ENCODE measurements around the gene THRB.

Gene THRB

GRCh38 chr3:24487325-24488262, 7.1 kb downstream of the THRB start:
- H3K36me3 ChIP-seq (ENCODE audit: control insufficient read depth, insufficient read depth, low read length), result no peaks in the 10 kb centered on the region
- H3K4me1 ChIP-seq, result no peaks in the 10 kb centered on the region
- H3K27me3 ChIP-seq (ENCODE audit: control insufficient read depth, insufficient read depth, low read length), result no peaks in the 10 kb centered on the region
- H3K9ac ChIP-seq, result no peak overlapping the region
- H3K4me2 ChIP-seq (ENCODE audit: low read length), result no peak overlapping the region
- no peak overlapping the region for H3K27ac ChIP-seq
- no peak overlapping the region for H2AFZ ChIP-seq
- peaks cover under 1% of the 10 kb centered on the region for H3K79me2 ChIP-seq
- TF ChIP-seq CTCF (IDR thresholded peaks at IDR 0.05), result no peak
- no peaks in the 10 kb centered on the region for H3K9me3 ChIP-seq (ENCODE audit: control insufficient read depth, low read length)
- H3K4me3 ChIP-seq (ENCODE audit: low read depth, low read length), result no peak overlapping the region

- H3K79me2 ChIP-seq, result peaks cover 7% of the 10 kb centered on the region
- no peak overlapping the region for H3K4me3 ChIP-seq (ENCODE audit: low read depth, low read length)
- no peak overlapping the region for H3K4me2 ChIP-seq (ENCODE audit: low read length)
- H3K9me3 ChIP-seq (ENCODE audit: control insufficient read depth, low read length), result no peaks in the 10 kb centered on the region
- H3K4me1 ChIP-seq, result no peaks in the 10 kb centered on the region
- H3K9ac ChIP-seq, result no peak overlapping the region
- no peaks in the 10 kb centered on the region for H3K27me3 ChIP-seq (ENCODE audit: control insufficient read depth, insufficient read depth, low read length)
- no peak overlapping the region for H2AFZ ChIP-seq
- TF ChIP-seq CTCF (IDR thresholded peaks at IDR 0.05), result no peak
- no peaks in the 10 kb centered on the region for H3K36me3 ChIP-seq (ENCODE audit: control insufficient read depth, insufficient read depth, low read length)
- H3K27ac ChIP-seq, result no peak overlapping the region
These were observed 9.1 kb downstream of the THRB start for GRCh38 chr3:24485511-24485910.

- Histone ChIP-seq H3K4me1 (no peaks in the 10 kb centered on the region), H3K4me2 (ENCODE audit: low read length) (no peak overlapping the region), H3K27me3 (ENCODE audit: control insufficient read depth, insufficient read depth, low read length) (no peaks in the 10 kb centered on the region), H2AFZ (no peak overlapping the region), H3K4me3 (ENCODE audit: low read depth, low read length) (no peak overlapping the region), H3K27ac (no peak overlapping the region), H3K9me3 (ENCODE audit: control insufficient read depth, low read length) (no peaks in the 10 kb centered on the region), H3K36me3 (ENCODE audit: control insufficient read depth, insufficient read depth, low read length) (no peaks in the 10 kb centered on the region), H3K79me2 (peaks cover 7% of the 10 kb centered on the region), H3K9ac (no peak overlapping the region)
- TF ChIP-seq CTCF (IDR thresholded peaks at IDR 0.05), result no peak
These were observed 10.8 kb downstream of the THRB start for GRCh38 chr3:24483873-24484272.

- H3K4me1 ChIP-seq, result no peaks in the 10 kb centered on the region
These were observed 12.4 kb downstream of the THRB start for GRCh38 chr3:24482096-24482705.

More at GRCh38 chr3:24482096-24482705, 12.4 kb downstream of the THRB start:
- Histone ChIP-seq H3K27ac (no peak overlapping the region), H3K4me3 (ENCODE audit: low read depth, low read length) (no peak overlapping the region), H3K4me2 (ENCODE audit: low read length) (no peak overlapping the region), H3K79me2 (peaks cover 7% of the 10 kb centered on the region), H3K36me3 (ENCODE audit: control insufficient read depth, insufficient read depth, low read length) (no peaks in the 10 kb centered on the region), H2AFZ (no peak overlapping the region), H3K9ac (no peak overlapping the region), H3K27me3 (ENCODE audit: control insufficient read depth, insufficient read depth, low read length) (no peaks in the 10 kb centered on the region), H3K9me3 (ENCODE audit: control insufficient read depth, low read length) (no peaks in the 10 kb centered on the region)
- TF ChIP-seq CTCF (IDR thresholded peaks at IDR 0.05), result no peak
